Epithelial cell of prostate (primary cell): ENCODE results near the gene FXR2.
"Not testable (repeated sequence)": the region's sequence is repeated elsewhere in the genome, so short reads cannot be mapped to it uniquely, and the experiment has no call there.

Experiments used
- DNase-seq: peaks from one replicate; pipeline ENCODE4 v3.0.0-alpha.2; 2011; ENCODE audit warnings: low read depth, low spot score
- H3K27ac ChIP-seq: fragments of 450-650 bp; 2 replicates; pipeline ENCODE4 v1.5.1; 2017; ENCODE audit warnings: mild to moderate bottlenecking

FXR2 gene

DNA sequence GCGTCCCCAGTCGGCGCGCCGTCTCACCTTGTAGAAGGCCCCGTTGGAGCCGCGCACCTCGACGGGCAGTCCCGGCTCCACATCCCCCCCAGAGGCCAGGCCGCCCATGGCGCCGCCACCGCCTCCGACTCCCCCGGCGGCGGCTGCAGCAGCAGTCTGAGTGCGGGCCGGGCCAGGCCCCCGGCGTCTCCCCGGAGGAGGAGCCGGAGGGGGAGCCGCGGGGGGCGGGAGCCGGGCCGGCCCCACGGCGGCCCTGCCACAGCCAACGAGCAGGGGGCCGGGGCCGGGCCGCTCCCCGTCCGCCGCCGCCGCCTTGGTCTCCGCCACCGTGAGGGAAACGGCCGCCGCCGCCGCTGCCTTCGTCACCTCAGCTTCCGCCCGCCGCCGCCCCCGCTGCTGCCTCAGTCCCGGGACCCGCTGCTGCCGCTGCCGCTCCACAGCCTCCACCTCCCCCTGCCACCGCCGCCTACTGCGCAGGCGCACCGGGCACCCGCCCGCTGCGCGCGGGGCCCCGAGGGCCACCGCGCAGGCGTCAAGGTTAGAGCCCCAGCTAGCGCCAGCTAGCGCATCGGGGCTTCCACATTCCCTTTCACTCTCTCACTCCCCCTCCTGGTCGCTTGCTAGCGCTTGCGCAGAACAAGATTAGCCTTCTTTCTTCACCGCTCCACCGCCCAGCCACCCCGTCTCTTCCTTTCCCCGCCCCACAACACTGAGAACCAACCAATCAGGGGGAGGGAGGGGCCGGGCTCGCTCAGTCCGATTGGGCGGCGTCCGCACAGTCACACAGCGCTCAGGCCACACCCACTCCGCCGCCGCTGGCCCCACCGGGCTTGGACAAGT is at the start of gene FXR2:
Gene FXR2 (minus strand): TSS at position 473 of the 840 bp plus-strand sequence. CDS start 365 bp downstream, at position 108.
- H3K27ac ChIP-seq: peak within 1 kb of the TSS; percentile 87
- peak; percentile 98 for DNase-seq

DNA sequence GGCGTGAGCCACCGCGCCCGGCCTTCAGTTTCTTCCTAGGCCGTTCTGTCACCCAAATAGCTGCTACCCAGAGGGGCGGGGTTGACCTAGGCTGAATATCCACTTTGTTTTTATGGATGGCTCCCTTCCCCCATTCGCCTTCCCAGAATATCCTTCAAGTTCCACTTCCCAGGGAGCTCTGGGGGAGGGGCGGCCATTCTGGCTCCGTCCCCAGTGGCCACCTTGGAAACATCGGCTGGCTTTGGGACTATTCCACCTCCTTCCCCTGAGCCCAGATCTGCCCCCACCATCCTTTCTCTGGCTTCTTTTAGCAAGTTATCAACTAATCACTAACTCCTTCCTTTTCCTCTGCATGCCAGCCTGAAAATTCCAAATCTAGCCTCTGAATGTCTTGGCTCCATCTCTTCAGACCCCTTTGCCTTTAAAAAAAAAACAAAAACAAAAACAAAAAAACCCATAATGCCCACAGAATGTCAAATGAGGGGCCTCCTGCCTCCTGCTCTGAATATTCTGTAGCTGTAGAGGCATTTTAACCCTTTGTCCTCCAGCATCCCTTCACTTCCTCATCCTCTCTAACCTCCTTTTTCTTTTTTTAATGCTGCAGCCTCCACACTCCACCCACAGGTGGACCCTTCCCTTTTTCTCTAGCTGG is 42.4 kb upstream of the FXR2 start:
- H3K27ac ChIP-seq: no peak overlapping the region
- DNase-seq: no peak

DNA sequence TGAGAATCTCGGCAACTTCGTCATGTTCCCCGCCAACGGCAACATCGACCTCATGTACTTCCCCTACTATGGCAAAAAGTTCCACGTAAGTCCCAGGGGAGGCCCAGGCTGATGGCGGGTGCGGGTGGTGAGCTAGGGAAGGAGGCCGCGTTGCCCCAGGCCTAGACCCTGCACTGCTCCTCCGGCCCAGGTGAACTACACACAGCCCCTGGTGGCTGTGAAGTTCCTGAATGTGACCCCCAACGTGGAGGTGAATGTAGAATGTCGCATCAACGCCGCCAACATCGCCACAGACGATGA is 40.8 kb upstream of the FXR2 start:
- H3K27ac ChIP-seq: no peak overlapping the region
- no peak for DNase-seq

DNA sequence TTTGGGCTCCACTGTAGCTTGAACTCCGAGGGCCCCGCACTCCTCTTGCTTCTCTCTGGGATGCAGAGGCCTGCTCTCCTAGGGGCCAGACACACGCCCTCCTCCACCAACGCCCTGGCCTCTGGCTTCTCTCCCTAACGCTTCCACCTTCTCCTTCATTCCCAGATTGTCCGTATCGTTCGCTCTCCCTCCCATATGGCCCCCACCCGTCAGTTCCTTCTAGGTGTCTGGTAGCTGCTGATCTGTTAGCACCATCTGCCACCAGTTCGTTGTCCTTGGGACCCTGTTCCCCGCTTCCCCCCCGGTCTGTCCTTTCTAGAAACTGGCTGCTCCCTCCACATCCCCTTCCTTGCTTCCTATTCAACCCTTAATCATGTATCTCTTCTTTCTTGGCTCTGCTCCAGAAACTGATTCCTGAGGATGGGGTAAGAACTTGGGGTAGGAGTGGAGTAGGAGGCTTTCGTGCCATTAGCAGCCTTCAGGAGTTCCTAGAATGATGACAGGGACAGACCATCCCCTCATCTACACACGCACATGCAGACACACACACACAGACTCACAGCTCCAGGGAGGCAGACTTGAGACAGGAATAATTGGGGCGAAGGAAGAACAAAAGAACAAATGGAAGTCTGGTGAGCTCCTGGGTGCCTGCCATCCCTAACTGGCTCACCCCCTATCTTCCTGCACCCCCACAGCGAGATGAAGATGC is 40.3 kb upstream of the FXR2 start:
- no peak for DNase-seq
- H3K27ac ChIP-seq: no peak overlapping the region

DNA sequence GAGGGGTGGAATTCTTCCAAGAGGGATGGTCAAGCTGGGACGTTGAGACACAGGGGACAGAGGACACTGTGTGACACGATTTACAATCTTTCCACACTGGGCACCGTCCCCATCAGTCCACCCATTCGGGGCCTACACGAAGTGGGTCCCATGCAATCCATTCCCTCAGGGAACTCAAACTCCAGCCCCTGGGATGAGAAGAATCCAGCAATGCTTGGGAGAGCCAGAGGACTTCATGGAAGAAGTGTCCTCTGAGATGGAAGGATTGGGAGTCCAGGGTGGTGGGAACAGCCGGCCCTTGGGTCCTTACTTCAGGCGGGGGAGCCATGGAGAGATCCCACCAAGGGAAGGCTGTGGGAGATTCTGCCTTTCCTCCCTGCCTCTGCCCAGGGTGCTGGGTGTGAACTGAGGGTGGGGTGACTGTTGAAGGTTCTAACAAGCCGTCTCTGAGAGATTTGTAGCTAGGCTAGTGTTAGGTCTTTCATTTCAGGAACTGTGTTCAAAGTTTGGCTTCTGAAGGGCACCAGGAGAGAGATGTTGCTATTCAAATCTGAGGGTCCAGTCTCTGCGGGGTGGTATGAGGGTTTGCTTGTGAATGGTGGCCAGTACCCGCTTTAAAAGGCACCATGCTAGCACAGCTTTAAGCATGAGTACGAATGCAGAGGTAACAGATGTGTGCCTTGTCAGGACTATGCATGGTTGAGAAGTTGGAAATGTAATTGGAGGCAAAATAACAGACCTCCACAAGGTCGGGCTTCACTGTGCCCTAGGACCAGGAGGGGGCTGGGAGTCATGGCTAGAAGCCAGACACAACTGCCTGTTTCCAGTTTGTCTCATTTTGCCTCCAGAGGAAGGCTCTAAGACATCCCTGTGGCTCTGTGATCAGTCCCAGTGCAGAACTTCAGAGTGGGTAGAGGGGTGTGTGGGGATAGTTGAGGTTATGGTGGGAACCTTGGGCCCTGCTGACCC is 38.0 kb upstream of the FXR2 start:
- DNase-seq: no peak
- H3K27ac ChIP-seq: no peak overlapping the region

DNA sequence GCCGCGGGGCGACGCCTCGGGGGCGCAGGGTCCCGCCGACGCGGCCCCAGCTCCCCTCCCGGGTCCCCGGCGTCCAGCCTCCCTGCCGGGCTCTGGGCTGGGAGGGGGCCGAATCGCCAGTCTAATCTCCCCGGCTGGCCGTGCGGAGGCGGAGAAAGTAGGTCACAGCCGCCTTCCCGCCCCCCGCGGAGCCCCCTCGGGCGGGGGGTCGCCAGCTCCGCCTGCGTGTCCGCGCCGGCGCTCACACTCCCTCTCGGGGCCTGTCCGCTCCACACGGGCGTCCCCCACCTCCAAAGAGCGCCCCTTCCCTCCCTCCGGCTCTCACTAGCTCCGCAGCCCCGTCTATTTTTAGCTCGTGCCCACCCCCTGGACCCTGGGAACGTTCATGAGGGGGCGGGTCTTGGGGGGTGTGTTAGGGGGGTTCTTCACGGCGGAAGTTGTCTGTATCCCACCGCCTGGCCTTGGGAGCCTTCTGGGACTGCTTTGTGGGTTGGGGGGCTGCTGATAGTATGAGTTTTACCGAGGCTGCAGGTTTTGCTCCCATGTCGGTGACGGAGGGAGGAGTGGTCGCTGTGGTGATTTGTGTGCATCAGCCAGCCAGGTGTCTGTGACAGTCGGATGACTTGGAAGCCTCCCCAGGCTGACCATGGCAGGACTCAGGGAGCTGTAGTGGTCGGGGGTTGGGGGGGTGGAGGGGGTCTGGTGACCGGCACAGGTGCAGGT is 37.1 kb upstream of the FXR2 start:
- DNase-seq: no peak
- H3K27ac ChIP-seq: no peak overlapping the region

DNA sequence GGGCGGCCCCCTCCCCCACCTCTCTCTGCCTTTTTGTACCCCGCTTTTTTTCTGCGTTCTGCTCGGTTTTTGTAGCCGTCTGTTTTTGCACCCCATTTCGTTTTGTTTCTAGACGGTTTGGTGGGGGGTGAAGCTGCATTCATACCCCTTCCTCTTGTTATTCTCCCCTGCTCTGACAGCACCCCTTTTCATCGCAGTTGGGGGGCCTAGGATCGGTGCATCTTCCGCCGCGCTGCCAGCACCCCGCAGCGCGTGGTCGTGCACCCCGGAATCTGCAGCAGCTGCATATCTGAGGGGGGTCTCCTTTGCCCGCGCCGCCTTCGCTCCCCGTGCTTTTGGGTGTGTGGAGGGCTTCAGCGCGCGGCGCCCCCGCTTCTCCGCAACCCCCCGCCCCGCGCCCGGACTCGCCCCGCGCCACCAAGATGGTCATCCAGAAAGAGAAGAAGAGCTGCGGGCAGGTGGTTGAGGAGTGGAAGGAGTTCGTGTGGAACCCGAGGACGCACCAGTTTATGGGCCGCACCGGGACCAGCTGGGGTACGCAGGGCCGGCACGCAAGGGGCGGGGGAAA is 36.5 kb upstream of the FXR2 start:
- no peak for DNase-seq
- H3K27ac ChIP-seq: no peak overlapping the region

DNA sequence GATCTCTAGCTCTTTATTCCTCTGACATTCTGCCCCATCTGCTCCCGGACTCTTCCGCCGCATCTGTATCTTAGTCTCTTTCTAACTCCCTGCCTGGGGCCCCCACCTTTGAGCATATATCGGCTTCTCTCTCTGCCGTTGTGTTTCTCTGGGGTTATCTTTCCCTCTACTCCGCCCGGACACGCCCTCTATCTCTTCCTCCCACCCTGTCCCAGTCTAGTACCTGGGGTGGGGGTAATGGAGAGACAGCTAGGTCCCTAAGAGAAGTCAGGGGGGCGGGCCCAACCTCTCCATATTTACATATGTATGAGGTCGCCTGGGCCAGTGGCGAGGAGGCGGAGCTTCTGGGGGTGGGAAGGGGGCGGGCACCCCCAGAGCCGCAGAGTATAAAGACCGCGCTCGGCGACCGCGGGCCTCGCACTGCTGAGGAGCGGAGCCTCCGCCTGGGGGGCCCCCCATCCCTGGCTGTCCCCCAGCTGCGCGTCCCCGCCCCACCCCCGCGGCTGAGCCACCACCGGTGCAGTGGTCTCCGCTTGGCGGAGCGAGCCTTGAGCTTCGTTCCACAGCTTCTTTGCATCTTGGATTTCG is 35.9 kb upstream of the FXR2 start, which contains the start of gene ATP1B2:
Gene ATP1B2 (plus strand): TSS at position 418 of the 588 bp plus-strand sequence. CDS start 593 bp downstream, outside the sequence.
- no peak for DNase-seq
- no peak within 1 kb of the TSS for H3K27ac ChIP-seq

DNA sequence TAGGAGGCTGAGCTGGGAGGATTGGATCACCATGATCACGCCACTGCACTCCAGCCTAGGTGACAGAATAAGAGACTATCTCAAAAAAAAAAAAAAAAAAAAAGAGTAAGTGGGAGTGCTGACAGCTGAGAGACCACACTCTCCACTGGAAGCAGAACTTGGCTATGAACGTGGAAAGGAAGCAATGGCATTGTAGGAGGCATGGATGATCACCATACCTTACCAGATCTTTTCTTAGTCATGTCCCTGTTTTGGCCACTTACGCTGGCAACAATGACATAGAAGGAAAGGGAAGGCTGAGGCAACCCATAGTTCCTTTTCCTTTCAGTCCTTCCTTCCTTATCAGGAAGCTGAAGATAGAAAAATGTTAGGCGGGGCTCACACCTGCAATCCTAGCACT is 32.3 kb upstream of the FXR2 start:
- no peak for DNase-seq
- H3K27ac ChIP-seq: no peak overlapping the region

DNA sequence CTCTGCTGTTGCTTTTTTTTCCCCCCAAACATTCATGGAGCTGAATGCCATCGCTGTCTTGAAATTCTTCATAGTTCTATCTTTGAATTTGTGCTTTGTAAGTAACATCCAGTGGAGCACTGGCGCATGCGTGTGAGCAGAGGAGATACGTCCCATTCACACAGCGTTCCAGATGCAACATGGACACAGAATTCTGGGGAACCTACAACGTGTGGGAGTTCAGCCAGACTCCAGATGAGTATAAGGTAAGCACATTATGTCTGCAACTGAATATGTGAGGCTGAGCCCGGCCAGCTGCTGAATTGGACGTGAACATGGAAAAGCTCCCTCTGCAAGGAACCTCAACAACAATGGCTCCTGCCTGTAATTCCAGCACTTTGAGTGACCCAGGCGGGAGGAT is 31.8 kb upstream of the FXR2 start:
- H3K27ac ChIP-seq: no peak overlapping the region
- DNase-seq: no peak

DNA sequence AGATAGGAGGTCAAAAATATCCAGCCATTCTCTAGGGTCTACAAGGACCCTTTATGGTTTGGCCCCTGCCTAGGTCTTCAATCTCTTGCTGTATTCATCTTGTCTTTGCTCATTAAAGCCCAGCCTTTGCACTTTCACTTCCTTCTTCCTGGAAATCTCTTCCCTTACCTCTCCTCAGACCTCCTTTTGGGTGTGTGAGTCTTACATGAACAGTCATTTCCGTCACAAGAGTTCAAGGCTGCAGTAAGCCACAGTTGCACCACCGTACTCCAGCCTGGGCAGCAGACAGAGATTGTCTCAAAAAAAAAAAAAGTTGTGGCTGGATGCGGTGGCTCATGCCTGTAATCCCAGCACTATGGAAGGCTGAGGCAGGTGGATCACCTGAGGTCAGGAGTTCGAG is 30.1 kb upstream of the FXR2 start:
- no peak for DNase-seq
- no peak overlapping the region for H3K27ac ChIP-seq

DNA sequence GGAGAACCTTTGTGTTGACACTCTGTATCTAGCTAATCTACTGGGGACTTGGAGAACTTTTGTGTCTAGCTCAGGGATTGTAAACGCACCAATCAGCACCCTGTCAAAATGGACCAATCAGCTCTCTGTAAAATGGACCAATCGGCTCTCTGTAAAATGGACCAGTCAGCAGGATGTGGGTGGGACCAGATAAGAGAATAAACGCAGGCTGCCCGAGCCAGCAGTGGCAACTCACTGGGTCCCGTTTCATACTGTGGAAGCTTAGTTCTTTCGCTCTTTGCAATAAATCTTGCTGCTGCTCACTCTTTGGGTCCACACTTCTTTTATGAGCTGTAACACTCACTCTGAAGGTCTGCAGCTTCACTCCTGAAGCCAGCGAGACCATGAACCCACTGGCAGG is 26.9 kb upstream of the FXR2 start:
- not testable (repeated sequence) for H3K27ac ChIP-seq, DNase-seq

DNA sequence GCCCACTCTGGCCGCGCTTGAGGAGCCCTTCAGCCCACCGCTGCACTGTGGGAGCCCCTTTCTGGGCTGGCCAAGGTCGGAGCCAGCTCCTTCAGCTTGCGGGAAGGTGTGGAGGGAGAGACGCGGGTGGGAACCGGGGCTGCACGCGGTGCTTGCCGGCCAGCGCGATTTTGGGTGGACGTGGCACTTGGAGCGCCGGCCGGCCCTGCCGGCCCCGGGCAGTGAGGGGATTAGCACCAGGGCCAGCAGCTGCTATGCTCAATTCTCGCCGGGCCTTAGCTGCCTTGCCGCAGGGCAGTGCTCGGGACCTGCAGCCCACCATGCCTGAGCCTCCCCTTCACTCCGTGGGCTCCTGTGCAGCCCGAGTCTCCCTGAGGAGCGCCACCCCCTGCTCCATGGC is 26.1 kb upstream of the FXR2 start:
- H3K27ac ChIP-seq: no peak overlapping the region
- no peak for DNase-seq

DNA sequence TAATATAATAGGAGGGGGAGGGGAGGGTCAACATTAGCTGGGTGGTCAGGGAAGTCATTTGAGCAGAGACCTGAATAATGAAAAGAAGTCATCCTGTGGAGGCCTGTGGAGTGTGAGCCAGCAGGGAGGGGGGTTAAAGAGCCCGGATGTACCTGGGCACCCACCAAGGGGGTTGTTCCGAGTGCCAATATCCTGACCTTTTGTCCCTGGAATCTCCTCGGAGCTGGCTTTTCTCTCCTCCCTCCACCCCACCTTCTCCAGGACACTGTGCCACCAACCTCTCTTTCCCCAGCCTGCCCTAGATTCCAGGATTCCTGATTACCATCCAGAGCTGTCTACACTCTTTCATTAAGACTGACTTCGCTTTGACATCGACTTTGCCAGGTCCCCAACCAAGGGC is 21.5 kb upstream of the FXR2 start:
- DNase-seq: no peak
- H3K27ac ChIP-seq: no peak overlapping the region

DNA sequence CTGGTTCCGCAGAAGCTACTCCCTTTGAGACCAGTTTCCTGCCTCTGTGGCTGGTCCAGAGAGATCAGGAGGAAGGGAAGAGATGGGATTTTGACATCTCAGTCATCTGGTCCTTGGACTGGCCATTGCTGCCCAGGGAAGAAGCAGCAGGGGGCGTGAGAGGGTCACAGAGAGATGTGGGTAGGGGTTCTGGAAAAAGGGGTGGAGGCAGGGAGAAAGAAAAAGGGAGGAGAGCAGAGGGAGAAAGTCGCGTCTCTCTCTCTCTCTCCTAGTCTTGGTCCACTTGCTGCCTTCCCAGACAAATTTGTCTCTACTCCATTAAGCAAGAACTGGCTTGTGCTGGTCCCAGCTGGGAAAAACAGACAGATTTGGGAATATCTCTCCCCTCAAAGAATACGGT is 19.7 kb upstream of the FXR2 start:
- H3K27ac ChIP-seq: no peak overlapping the region
- DNase-seq: no peak

DNA sequence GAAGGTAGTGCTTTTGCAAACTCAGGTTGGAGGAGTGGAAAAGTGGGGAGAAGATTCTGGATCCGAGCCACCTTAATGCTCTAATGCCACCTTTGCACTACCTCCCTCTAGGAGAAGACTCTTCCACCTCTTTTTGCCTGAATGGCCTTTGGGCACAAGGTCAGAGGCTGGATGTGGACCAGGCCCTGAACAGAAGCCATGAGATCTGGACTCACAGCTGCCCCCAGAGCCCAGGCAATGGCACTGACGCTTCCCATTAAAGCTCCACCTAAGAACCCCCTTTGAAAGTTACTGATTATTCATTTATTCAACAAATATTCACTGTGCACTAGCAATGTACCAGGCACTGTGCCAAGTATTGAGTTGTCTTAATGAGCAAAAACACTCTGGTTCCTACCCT is 18.4 kb upstream of the FXR2 start:
- no peak overlapping the region for H3K27ac ChIP-seq
- DNase-seq: no peak

DNA sequence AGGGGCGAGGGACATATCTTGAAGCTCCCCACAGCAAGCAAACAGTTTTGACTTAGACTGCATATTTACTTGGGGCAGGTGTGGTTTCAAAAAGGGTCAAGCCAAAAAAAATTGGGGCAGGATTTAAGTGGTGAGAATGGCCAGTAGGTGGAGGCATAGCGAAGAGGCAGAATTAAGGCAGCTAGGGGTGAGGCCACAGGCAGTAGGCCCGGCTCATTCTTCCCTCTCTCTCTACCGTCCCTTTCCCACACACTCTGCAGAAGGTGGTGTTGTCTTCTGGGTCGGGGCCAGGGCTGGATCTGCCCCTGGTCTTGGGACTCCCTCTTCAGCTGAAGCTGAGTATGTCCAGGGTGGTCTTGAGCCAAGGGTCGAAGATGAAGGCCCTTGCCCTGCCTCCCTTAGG is 17.8 kb upstream of the FXR2 start:
- no peak overlapping the region for H3K27ac ChIP-seq
- DNase-seq: no peak

DNA sequence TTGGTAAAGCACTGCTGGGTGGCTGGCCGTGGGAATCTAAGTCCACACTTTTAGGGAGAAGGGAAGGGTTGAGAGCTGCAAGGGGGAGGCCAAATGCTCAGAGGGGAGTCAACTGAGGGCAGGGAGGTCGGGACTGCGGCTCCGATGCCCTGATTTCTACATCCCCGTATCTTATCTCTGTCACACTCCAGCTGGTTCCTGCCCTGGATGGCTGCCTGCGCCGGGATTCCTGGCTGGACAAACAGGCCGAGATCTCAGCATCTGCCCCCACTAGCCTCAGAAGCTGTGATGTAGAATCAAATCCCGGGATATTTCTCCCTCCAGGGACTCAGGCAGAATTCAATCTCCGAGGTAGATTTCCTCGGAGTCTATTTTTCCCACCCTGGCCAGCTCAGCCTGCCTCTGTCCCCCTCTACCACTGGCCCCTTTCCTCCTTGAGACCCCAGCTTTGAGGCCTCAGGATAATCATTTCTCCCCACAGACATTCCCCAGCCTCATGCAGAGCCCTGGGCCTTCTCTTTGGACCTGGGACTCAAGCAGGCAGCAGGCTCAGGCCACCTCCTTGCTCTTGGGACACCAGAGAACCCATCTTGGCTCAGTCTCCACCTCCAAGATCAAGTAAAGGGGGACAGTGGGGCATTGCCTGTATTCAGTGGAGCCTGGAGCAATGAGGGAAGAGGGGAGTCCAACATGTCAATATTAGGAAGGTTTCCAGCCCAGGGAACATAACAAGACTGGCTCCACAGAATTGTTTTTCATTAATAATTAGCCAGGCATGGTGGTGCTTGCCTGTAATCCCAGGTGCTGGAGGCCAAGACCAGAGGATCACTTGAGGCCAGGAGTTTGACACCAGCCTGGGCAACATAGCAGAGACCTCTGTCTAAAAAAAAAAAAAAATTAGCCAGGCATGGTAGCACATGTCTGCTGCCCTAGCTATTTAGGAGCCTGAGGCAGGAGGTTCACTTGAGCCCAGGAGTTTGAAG is 17.0 kb upstream of the FXR2 start:
- DNase-seq: no peak
- H3K27ac ChIP-seq: no peak overlapping the region
